PFSK-1 (cell line): Measurements from ENCODE around the gene EED.

Experiments used
- FOXP2 ChIP-seq: optimal IDR thresholded peaks from 2 replicates; pipeline ENCODE3; 2011; ENCODE audit warnings: borderline replicate concordance, control low read depth, inconsistent platforms; ENCODE audit not compliant: insufficient read depth; ENCODE audit errors: extremely low read length, extremely low read depth
- POLR2AphosphoS5 ChIP-seq: IDR thresholded peaks from 2 replicates; pipeline ENCODE4 v1.6.1; 2012; ENCODE audit warnings: low read depth, mild to moderate bottlenecking, control low read depth, low read length, moderate library complexity
- SIN3A ChIP-seq: IDR thresholded peaks from 2 replicates; pipeline ENCODE4 v1.6.1; 2012; ENCODE audit warnings: mild to moderate bottlenecking, low read length, moderate library complexity, borderline replicate concordance; ENCODE audit not compliant: insufficient read depth
- TAF1 ChIP-seq: IDR thresholded peaks from 2 replicates; pipeline ENCODE4 v1.6.1; 2012; ENCODE audit warnings: low read length, control low read depth, borderline replicate concordance; ENCODE audit not compliant: insufficient read depth
- TF ChIP-seq, protein P1 (sequence below), 2 experiments: IDR thresholded peaks; 2 replicates each; pipeline versions ENCODE4 v1.6.1 to v1.8.0; 2011 to 2012; ENCODE audit warnings: low read depth in 2 of 2, low read length in 2 of 2, control low read depth in 1 of 2, inconsistent platforms in 1 of 2, mild to moderate bottlenecking in 1 of 2, moderate library complexity in 1 of 2; ENCODE audit not compliant: insufficient read depth in 1 of 2

EED gene

DNA sequence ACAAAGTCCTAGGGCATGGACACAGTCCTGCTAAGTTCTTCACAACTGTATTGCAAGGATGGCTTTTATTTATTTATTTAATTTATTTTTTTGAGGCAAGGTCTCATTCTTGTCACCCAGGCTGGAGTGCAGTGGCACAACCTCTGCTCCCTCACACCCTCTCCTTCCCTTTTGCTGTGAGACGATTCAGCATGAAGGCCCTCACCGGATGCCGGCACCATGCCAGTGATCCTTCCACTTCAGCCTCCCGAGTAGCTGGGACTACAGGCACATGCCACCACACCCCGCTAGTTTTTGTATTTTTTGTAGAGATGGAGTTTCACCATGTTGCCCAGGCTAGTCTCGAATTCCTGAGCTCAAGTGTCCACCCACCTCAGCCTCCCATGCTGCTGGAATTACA lies 17.8 kb downstream of the EED start:
- TF ChIP-seq POLR2AphosphoS5 (no peak), SIN3A (no peak), FOXP2 (no peak), TAF1 (no peak)
- TF ChIP-seq, protein P1, sequence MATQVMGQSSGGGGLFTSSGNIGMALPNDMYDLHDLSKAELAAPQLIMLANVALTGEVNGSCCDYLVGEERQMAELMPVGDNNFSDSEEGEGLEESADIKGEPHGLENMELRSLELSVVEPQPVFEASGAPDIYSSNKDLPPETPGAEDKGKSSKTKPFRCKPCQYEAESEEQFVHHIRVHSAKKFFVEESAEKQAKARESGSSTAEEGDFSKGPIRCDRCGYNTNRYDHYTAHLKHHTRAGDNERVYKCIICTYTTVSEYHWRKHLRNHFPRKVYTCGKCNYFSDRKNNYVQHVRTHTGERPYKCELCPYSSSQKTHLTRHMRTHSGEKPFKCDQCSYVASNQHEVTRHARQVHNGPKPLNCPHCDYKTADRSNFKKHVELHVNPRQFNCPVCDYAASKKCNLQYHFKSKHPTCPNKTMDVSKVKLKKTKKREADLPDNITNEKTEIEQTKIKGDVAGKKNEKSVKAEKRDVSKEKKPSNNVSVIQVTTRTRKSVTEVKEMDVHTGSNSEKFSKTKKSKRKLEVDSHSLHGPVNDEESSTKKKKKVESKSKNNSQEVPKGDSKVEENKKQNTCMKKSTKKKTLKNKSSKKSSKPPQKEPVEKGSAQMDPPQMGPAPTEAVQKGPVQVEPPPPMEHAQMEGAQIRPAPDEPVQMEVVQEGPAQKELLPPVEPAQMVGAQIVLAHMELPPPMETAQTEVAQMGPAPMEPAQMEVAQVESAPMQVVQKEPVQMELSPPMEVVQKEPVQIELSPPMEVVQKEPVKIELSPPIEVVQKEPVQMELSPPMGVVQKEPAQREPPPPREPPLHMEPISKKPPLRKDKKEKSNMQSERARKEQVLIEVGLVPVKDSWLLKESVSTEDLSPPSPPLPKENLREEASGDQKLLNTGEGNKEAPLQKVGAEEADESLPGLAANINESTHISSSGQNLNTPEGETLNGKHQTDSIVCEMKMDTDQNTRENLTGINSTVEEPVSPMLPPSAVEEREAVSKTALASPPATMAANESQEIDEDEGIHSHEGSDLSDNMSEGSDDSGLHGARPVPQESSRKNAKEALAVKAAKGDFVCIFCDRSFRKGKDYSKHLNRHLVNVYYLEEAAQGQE (IDR thresholded peaks at IDR 0.05; ENCODE audit: insufficient read depth in 1 of 2, low read depth in 2 of 2, low read length in 2 of 2), result no peak

DNA sequence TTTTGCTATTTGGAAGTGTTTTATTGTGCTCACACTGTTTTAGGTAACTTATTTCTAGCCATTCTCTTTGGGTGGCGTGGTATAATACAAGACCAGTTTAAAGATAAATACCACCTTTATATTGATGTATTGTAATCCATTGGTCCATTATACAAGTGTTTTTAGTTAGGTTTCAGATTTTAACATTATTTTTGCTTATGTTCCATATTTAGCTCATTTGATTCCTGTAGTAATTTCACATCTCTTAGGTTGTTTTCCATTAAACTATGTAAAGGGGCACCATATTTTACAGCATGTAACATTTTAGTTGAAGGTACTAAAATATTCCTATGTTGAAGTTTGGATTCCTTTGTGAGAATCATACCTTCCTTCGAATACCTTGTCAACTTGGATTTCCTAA lies 20.1 kb downstream of the EED start:
- TF ChIP-seq, protein P1 (IDR thresholded peaks at IDR 0.05; ENCODE audit: insufficient read depth in 1 of 2, low read depth in 2 of 2, low read length in 2 of 2), result no peak
- TF ChIP-seq POLR2AphosphoS5 (no peak), TAF1 (no peak), SIN3A (no peak), FOXP2 (no peak)

DNA sequence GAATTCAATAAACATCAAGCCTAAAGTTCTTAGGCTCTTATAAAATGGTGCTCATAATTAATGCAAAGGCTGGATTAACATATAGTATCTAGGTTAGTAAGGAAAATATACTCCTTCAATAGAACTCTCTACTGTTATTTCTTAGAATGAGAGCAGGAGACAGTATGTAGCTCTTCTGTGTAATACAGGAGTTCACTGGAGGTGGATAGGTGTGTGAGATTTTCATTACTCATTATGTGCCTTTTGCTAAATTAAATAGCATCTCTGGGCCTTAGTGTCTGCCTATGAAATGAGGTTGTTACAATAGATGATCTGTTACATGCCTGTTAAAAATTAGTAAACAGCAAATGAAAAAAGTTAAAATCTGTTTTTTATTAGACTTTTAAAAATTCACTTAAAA lies 20.6 kb downstream of the EED start:
- TF ChIP-seq FOXP2 (no peak), TAF1 (no peak), POLR2AphosphoS5 (no peak), SIN3A (no peak)
- TF ChIP-seq, protein P1 (IDR thresholded peaks at IDR 0.05; ENCODE audit: insufficient read depth in 1 of 2, low read depth in 2 of 2, low read length in 2 of 2), result no peak

DNA sequence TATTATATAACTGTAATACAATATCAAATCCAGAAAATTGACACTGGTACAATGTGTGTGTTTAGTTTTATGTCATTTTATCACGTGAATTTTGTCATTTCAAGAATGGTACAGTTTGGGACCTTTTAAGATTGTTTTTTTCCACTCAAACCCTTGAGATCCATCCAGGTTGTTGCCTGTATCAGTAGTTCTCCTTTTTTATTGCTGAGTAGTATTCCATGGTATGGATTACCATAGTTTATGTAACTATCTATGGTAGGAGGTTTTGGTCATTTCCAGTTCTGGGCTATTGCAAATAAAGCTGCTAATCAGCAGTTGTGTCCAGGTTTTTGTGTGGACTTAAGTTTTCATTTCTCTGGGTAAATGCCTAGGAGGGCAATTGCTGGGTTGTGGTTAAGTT lies 25.1 kb downstream of the EED start:
- no peak for TF ChIP-seq SIN3A
- TF ChIP-seq, protein P1 (IDR thresholded peaks at IDR 0.05; ENCODE audit: insufficient read depth in 1 of 2, low read depth in 2 of 2, low read length in 2 of 2), result no peak
- TF ChIP-seq POLR2AphosphoS5, result no peak
- no peak for TF ChIP-seq FOXP2
- no peak for TF ChIP-seq TAF1

DNA sequence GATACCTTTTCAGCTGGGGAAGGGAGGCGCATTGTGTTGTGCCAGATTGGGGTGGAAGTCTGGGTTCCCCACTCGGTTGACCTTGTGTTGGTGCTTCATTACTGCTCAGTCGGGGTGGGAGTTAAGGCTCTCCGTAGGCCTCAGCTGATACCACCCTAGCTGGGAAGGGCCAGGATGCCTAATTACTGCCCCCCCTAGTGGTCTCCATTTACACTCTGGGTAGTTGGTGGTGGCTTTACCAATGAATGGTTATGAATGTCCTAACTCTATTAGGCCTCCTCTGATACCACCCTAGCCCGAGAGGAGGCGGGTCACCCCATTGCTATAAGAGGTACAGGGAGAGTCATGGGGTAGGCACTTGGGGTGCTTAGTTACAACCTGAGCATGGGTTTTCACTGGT lies 29.9 kb downstream of the EED start:
- TF ChIP-seq, protein P1 (IDR thresholded peaks at IDR 0.05; ENCODE audit: insufficient read depth in 1 of 2, low read depth in 2 of 2, low read length in 2 of 2), result no peak
- TF ChIP-seq TAF1 (no peak), SIN3A (no peak), POLR2AphosphoS5 (no peak), FOXP2 (no peak)
